Measurements from ENCODE around the gene RTP2. TPM values are rescaled to one million over a fixed set of nuclear protein-coding genes. Genes with fewer than 3 reads are reported as not detected.

Gene RTP2, protein sequence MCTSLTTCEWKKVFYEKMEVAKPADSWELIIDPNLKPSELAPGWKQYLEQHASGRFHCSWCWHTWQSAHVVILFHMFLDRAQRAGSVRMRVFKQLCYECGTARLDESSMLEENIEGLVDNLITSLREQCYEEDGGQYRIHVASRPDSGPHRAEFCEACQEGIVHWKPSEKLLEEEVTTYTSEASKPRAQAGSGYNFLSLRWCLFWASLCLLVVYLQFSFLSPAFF
- total RNA-seq (not detected in 2 replicates), polyA plus RNA-seq (not detected in 2 replicates), polyA minus RNA-seq (not detected in 2 replicates)
- total RNA-seq (2013): not detected

DNA sequence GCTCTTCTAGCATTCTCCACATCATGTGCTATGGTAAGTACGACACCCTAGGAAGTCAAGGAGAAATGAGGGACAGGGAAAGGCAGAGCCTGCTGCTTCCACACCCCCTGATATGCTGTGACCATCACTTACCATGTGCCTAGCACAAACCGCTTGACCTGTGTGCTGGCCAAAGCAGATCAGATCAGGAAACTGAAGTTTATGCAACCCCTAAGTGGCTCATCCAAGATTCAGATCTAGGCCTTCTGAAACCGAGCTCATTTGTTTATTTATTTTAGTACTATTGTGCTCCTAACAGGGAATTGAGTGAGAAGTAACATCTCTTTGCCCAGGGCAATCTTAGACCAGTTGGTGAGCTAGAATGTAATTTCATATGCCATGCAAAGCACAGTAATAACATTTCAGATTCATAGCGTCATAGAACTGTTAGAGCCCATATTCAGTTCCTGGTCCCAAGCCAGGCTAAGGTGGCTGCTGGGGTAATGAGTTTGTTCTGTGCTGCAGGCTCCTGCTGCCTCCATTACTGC lies at the start of gene RTP2:
Gene RTP2 (minus strand): TSS at position 51 of the 527 bp plus-strand sequence. CDS start 429 bp downstream, outside the sequence.
- H3K27ac ChIP-seq (ENCODE audit: low read length in 2 of 2): no peak within 1 kb of the TSS
- no peaks in the 10 kb centered on the region for H3K9me3 Mint-ChIP-seq (ENCODE audit: insufficient read depth)
- no peaks in the 10 kb centered on the region for H3K79me2 ChIP-seq (ENCODE audit: control insufficient read depth, insufficient read depth, low read length)
- H3K4me3 Mint-ChIP-seq: no peak within 1 kb of the TSS
- no peaks in the 10 kb centered on the region for H4K20me1 ChIP-seq (ENCODE audit: control insufficient read depth, insufficient read depth, low read length, poor library complexity, severe bottlenecking)
- DNase-seq: no peak
- H3K9me3 ChIP-seq (ENCODE audit: control extremely low read depth in 1 of 3, control insufficient read depth in 2 of 3, insufficient read depth in 1 of 3, low read length in 2 of 3): no peaks in the 10 kb centered on the region
- no peaks in the 10 kb centered on the region for H3K36me3 ChIP-seq (replicated peaks in 1 of 2; ENCODE audit: control extremely low read depth in 1 of 2, control insufficient read depth in 1 of 2, extremely low read depth in 1 of 2, insufficient read depth in 2 of 2, low read length in 1 of 2)
- intact Hi-C loops (cut with micrococcal nuclease): no loop called here
- 50% methylated on average over 2 of the region's 4 CpGs for WGBS (ENCODE audit: insufficient coverage)
- H3K27me3 ChIP-seq (replicated peaks in 1 of 4; ENCODE audit: control extremely low read depth in 1 of 4, control insufficient read depth in 3 of 4, insufficient read depth in 4 of 4, low read length in 3 of 4): no peaks in the 10 kb centered on the region
- peaks cover 5% of the 10 kb centered on the region for H3K27me3 Mint-ChIP-seq
- no peak within 1 kb of the TSS for H2AFZ ChIP-seq (ENCODE audit: insufficient read depth, low read depth, low read length, poor library complexity, severe bottlenecking)
- no peak within 1 kb of the TSS for H3K9ac ChIP-seq (ENCODE audit: low read length)
- H3K4me1 Mint-ChIP-seq: no peaks in the 10 kb centered on the region
- no peak within 1 kb of the TSS for H3K4me3 ChIP-seq (ENCODE audit: control extremely low read depth in 1 of 5, extremely low read depth in 1 of 5, insufficient read depth in 1 of 5, low read depth in 2 of 5, low read length in 4 of 5)
- H3K27ac Mint-ChIP-seq: no peak within 1 kb of the TSS
- no peak for TF ChIP-seq EZH2 (IDR thresholded peaks at IDR 0.05; ENCODE audit: borderline replicate concordance, insufficient read depth, low read depth, low read length, poor library complexity, severe bottlenecking)
- TF ChIP-seq, protein P1, sequence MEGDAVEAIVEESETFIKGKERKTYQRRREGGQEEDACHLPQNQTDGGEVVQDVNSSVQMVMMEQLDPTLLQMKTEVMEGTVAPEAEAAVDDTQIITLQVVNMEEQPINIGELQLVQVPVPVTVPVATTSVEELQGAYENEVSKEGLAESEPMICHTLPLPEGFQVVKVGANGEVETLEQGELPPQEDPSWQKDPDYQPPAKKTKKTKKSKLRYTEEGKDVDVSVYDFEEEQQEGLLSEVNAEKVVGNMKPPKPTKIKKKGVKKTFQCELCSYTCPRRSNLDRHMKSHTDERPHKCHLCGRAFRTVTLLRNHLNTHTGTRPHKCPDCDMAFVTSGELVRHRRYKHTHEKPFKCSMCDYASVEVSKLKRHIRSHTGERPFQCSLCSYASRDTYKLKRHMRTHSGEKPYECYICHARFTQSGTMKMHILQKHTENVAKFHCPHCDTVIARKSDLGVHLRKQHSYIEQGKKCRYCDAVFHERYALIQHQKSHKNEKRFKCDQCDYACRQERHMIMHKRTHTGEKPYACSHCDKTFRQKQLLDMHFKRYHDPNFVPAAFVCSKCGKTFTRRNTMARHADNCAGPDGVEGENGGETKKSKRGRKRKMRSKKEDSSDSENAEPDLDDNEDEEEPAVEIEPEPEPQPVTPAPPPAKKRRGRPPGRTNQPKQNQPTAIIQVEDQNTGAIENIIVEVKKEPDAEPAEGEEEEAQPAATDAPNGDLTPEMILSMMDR (IDR thresholded peaks at IDR 0.05): no peak
- POLR2A ChIA-PET: no interaction called here
- CTCF ChIA-PET: interaction anchor here (1.8 to 7.9 kb wide), 4 partner anchors 12 to 383 kb away, joined by 8 to 38 read pairs (median 12); no protein-coding TSS in a partner anchor
- H3K4me1 ChIP-seq (ENCODE audit: control insufficient read depth in 2 of 2, insufficient read depth in 2 of 2, low read length in 2 of 2): no peaks in the 10 kb centered on the region
- ATAC-seq (ENCODE audit: low read depth): no peak
- H3K4me2 ChIP-seq (replicated peaks; ENCODE audit: low read depth, low read length, poor library complexity, severe bottlenecking): no peak within 1 kb of the TSS

All from B cell (primary cell).